Panc1 (cell line): ENCODE results near the gene IGF1R. TPM values are rescaled to one million over a fixed set of nuclear protein-coding genes. Genes with fewer than 3 reads are reported as not detected.

Experiments
- ATAC-seq: fragments of 200-7000 bp; cut with Tn5 transposase; 2 replicates; pipeline ENCODE4 v1.9.1; 2020; ENCODE audit warnings: mild to moderate bottlenecking, moderate library complexity
- BruUV-seq: library from RNA; stranded (reverse); fragments of 400-500 nt; replicated peaks from 2 replicates; lab custom pipeline; 2021; lab: Mats Ljungman, UMichigan
- CTCF ChIA-PET: fragments of 300-600 bp; sonication (Branson Sonifier 250); formaldehyde crosslinking; loops from one replicate; lab custom pipeline; 2022; ENCODE audit warnings: antibody characterized with exemption; lab: Charles Lee
- POLR2A ChIA-PET: fragments of 300-600 bp; sonication (Branson Sonifier 250); formaldehyde crosslinking; loops from one replicate; lab custom pipeline; 2022; ENCODE audit warnings: antibody characterized with exemption; lab: Charles Lee
- DNase-seq: peaks from one replicate; pipeline ENCODE4 v3.0.0-alpha.2; 2010; ENCODE audit warnings: low read depth, low spot score
- H3K27ac ChIP-seq: 2 replicates; pipeline ENCODE4 v1.5.1; 2011; ENCODE audit warnings: mild to moderate bottlenecking, low read length, inconsistent platforms
- H3K27me3 ChIP-seq: fragments of 200-500 bp; sonication (Bioruptor generic); 2 replicates; pipeline ENCODE4 v1.6.0; 2014; ENCODE audit warnings: low read length, inconsistent platforms; ENCODE audit not compliant: control insufficient read depth, insufficient read depth
- H3K36me3 ChIP-seq: fragments of 200-500 bp; sonication (Bioruptor generic); 2 replicates; pipeline ENCODE4 v1.5.1; 2014; ENCODE audit warnings: inconsistent platforms, mild to moderate bottlenecking, low read length, moderate library complexity; ENCODE audit not compliant: control insufficient read depth, insufficient read depth
- H3K4me1 ChIP-seq: 2 replicates; pipeline ENCODE4 v1.5.1; 2011; ENCODE audit warnings: inconsistent platforms, mild to moderate bottlenecking, low read length, moderate library complexity; ENCODE audit not compliant: control insufficient read depth, insufficient read depth
- H3K4me3 ChIP-seq, 2 experiments: 2 replicates each; pipeline ENCODE4 v1.5.1; 2011 to 2012; ENCODE audit warnings: low read depth in 2 of 2, low read length in 2 of 2, mild to moderate bottlenecking in 2 of 2, inconsistent platforms in 1 of 2, moderate library complexity in 1 of 2
- H3K9me3 ChIP-seq: fragments of 200-500 bp; sonication (Bioruptor generic); 2 replicates; pipeline ENCODE4 v1.5.1; 2014; ENCODE audit warnings: low read depth, mild to moderate bottlenecking, inconsistent platforms, low read length, moderate library complexity; ENCODE audit not compliant: control insufficient read depth, insufficient read depth
- POLR2AphosphoS5 ChIP-seq: IDR thresholded peaks from 2 replicates; pipeline ENCODE4 v1.6.1; 2012; ENCODE audit warnings: mild to moderate bottlenecking, low read depth, low read length, moderate library complexity
- SIN3A ChIP-seq: IDR thresholded peaks from 2 replicates; pipeline ENCODE4 v1.6.1; 2012; ENCODE audit warnings: low read depth, mild to moderate bottlenecking, low read length, moderate library complexity, borderline replicate concordance; ENCODE audit not compliant: insufficient read depth
- TCF7L2 ChIP-seq: IDR thresholded peaks from 2 replicates; pipeline ENCODE4 v1.6.1; 2011; ENCODE audit warnings: mild to moderate bottlenecking, low read depth, low read length, inconsistent platforms
- in situ Hi-C: cut with HindIII; loops from 2 replicates; pipeline ENCODE4 v1.10.0; 2016; ENCODE audit warnings: low sequenced_read_pairs, low pct_unique_long_range_greater_than_20kb
- intact Hi-C: fragments of 100-400 bp; cut with micrococcal nuclease; formaldehyde crosslinking; loops from one replicate; pipeline ENCODE4 v1.10.0; 2022; ENCODE audit not compliant: unreplicated experiment
- total RNA-seq: library from RNA; stranded (reverse); gene quantifications from one replicate; pipeline ENCODE4 v1.2.1, GENCODE V29; 2021; ENCODE audit not compliant: unreplicated experiment
- TF ChIP-seq, protein P1 (sequence below): fragments of 450-650 bp; IDR thresholded peaks from 2 replicates; pipeline ENCODE4 v1.5.1; 2017; ENCODE audit warnings: mild to moderate bottlenecking
- TF ChIP-seq, protein P2 (sequence below), 2 experiments: IDR thresholded peaks; 2 replicates each; pipeline ENCODE4 v1.6.1; 2011 to 2012; ENCODE audit warnings: low read depth in 2 of 2, control low read depth in 1 of 2, low read length in 1 of 2, mild to moderate bottlenecking in 1 of 2, moderate library complexity in 1 of 2; ENCODE audit not compliant: insufficient read depth in 1 of 2

IGF1R gene
- total RNA-seq, 1 experiment from 2014 or later, result 77.1 TPM

GRCh38 chr15:98734466-98735199 lies 86.3 kb downstream of the IGF1R start:
- ChIA-PET POLR2A (no interaction called here), CTCF (interaction anchor here (1.0 kb wide), 1 partner anchor 20 kb away, joined by 3 read pairs; no protein-coding TSS in a partner anchor)
- BruUV-seq, result no TSS peak
- intact Hi-C loops, result no loop called here
- no peaks in the 10 kb centered on the region for H3K27me3 ChIP-seq
- no peaks in the 10 kb centered on the region for H3K9me3 ChIP-seq
- DNase-seq, result no peak
- no peak for TF ChIP-seq TCF7L2
- no peak for TF ChIP-seq SIN3A
- TF ChIP-seq, protein P1, sequence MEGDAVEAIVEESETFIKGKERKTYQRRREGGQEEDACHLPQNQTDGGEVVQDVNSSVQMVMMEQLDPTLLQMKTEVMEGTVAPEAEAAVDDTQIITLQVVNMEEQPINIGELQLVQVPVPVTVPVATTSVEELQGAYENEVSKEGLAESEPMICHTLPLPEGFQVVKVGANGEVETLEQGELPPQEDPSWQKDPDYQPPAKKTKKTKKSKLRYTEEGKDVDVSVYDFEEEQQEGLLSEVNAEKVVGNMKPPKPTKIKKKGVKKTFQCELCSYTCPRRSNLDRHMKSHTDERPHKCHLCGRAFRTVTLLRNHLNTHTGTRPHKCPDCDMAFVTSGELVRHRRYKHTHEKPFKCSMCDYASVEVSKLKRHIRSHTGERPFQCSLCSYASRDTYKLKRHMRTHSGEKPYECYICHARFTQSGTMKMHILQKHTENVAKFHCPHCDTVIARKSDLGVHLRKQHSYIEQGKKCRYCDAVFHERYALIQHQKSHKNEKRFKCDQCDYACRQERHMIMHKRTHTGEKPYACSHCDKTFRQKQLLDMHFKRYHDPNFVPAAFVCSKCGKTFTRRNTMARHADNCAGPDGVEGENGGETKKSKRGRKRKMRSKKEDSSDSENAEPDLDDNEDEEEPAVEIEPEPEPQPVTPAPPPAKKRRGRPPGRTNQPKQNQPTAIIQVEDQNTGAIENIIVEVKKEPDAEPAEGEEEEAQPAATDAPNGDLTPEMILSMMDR, result no peak
- no peak for TF ChIP-seq POLR2AphosphoS5
- TF ChIP-seq, protein P2, sequence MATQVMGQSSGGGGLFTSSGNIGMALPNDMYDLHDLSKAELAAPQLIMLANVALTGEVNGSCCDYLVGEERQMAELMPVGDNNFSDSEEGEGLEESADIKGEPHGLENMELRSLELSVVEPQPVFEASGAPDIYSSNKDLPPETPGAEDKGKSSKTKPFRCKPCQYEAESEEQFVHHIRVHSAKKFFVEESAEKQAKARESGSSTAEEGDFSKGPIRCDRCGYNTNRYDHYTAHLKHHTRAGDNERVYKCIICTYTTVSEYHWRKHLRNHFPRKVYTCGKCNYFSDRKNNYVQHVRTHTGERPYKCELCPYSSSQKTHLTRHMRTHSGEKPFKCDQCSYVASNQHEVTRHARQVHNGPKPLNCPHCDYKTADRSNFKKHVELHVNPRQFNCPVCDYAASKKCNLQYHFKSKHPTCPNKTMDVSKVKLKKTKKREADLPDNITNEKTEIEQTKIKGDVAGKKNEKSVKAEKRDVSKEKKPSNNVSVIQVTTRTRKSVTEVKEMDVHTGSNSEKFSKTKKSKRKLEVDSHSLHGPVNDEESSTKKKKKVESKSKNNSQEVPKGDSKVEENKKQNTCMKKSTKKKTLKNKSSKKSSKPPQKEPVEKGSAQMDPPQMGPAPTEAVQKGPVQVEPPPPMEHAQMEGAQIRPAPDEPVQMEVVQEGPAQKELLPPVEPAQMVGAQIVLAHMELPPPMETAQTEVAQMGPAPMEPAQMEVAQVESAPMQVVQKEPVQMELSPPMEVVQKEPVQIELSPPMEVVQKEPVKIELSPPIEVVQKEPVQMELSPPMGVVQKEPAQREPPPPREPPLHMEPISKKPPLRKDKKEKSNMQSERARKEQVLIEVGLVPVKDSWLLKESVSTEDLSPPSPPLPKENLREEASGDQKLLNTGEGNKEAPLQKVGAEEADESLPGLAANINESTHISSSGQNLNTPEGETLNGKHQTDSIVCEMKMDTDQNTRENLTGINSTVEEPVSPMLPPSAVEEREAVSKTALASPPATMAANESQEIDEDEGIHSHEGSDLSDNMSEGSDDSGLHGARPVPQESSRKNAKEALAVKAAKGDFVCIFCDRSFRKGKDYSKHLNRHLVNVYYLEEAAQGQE (IDR thresholded peaks at IDR 0.05; ENCODE audit: insufficient read depth in 1 of 2, low read depth in 2 of 2, low read length in 1 of 2), result no peak
- no peak for ATAC-seq
- H3K4me3 ChIP-seq, result no peak overlapping the region
- no peaks in the 10 kb centered on the region for H3K36me3 ChIP-seq
- H3K27ac ChIP-seq, result peak overlapping the region; percentile 74
- in situ Hi-C loops, result no loop called here
- H3K4me1 ChIP-seq, result peaks cover 38% of the 10 kb centered on the region

DNA sequence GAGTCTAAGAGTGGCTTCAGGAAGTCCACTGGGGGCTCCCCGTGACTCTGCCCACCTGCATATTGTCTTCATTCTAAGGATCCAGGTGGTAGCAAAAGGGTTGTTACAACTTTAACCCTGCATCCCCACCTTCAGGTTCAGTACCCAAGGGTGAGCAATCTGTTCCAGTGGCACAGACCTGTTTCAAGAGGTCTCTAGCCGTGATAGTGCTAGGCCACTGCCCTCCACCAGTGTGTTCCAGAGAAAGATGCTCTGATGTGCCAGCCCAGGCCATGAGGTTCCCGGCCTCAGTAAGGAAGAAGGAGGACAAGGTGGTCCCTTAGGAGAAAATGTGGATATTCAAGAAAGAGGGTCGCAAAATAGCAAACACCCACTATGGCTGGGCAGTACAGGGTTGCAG lies 87.0 kb downstream of the IGF1R start:
- CTCF ChIA-PET, result no interaction called here
- Histone ChIP-seq H3K36me3 (no peaks in the 10 kb centered on the region), H3K9me3 (no peaks in the 10 kb centered on the region), H3K27me3 (no peaks in the 10 kb centered on the region), H3K27ac (peak overlapping the region; percentile 19; the same call in 1 of the 2 replicates), H3K4me3 (no peak overlapping the region), H3K4me1 (peaks cover 31% of the 10 kb centered on the region)
- BruUV-seq, result no TSS peak
- DNase-seq (no peak), ATAC-seq (0 out of 2 replicates have a peak, but pooled peaks have one; percentile 23)
- POLR2A ChIA-PET, result no interaction called here
- intact Hi-C loops (no loop called here), in situ Hi-C loops (no loop called here)
- TF ChIP-seq SIN3A (no peak), TCF7L2 (no peak)
